Astrocyte (in vitro differentiated cells and primary cell): ENCODE results near the gene RNF144A. TPM values are rescaled to one million over a fixed set of nuclear protein-coding genes. Genes with fewer than 3 reads are reported as not detected.

Experiments used
- DNase-seq: peaks from one replicate; pipeline ENCODE4 v3.0.0-alpha.2; 2010; ENCODE audit warnings: low read depth
- FAIRE-seq: peaks from 2 replicates; lab custom pipeline; 2011; peaks lifted over from hg19 to GRCh38; lab: Jason Lieb, UNC
- H2AFZ ChIP-seq: 2 replicates; pipeline ENCODE4 v1.6.0; 2012; ENCODE audit warnings: low read depth, low read length, inconsistent platforms
- H3K27ac ChIP-seq: 2 replicates; pipeline ENCODE4 v1.5.1; 2011; ENCODE audit warnings: low read depth, low read length, inconsistent platforms
- H3K27me3 ChIP-seq: 2 replicates; pipeline ENCODE4 v1.6.0; 2011; ENCODE audit warnings: low read length, inconsistent platforms; ENCODE audit not compliant: insufficient read depth
- H3K36me3 ChIP-seq: 2 replicates; pipeline ENCODE4 v1.5.1; 2011; ENCODE audit warnings: low read length, inconsistent platforms; ENCODE audit not compliant: insufficient read depth
- H3K4me1 ChIP-seq: 2 replicates; pipeline ENCODE4 v1.5.1; 2011; ENCODE audit warnings: low read length, inconsistent platforms; ENCODE audit not compliant: insufficient read depth
- H3K4me2 ChIP-seq: 2 replicates; pipeline ENCODE4 v1.6.0; 2012; ENCODE audit warnings: low read length, inconsistent platforms
- H3K4me3 ChIP-seq: 2 replicates; pipeline ENCODE4 v1.5.1; 2011; ENCODE audit warnings: low read depth, mild to moderate bottlenecking, low read length, inconsistent platforms; ENCODE audit not compliant: insufficient read depth
- H3K79me2 ChIP-seq: 2 replicates; pipeline ENCODE4 v1.6.0; 2012; ENCODE audit warnings: mild to moderate bottlenecking, low read length, inconsistent platforms; ENCODE audit not compliant: insufficient read depth
- H3K9ac ChIP-seq: 2 replicates; pipeline ENCODE4 v1.6.0; 2012; ENCODE audit warnings: mild to moderate bottlenecking, low read length, inconsistent platforms
- H3K9me3 ChIP-seq: 2 replicates; pipeline ENCODE4 v1.5.1; 2012; ENCODE audit warnings: low read depth, mild to moderate bottlenecking, low read length, inconsistent platforms; ENCODE audit not compliant: insufficient read depth
- H4K20me1 ChIP-seq: 2 replicates; pipeline ENCODE4 v1.6.0; 2012; ENCODE audit warnings: low read length, inconsistent platforms; ENCODE audit not compliant: insufficient read depth
- H3K27ac Mint-ChIP-seq: one replicate; pipeline ENCODE4 v1.8.0; 2021; ENCODE audit warnings: mild to moderate bottlenecking, mixed read lengths; ENCODE audit not compliant: unreplicated experiment
- H3K27me3 Mint-ChIP-seq: one replicate; pipeline ENCODE4 v1.8.0; 2021; ENCODE audit warnings: low read depth, mixed read lengths; ENCODE audit not compliant: unreplicated experiment
- H3K36me3 Mint-ChIP-seq: one replicate; pipeline ENCODE4 v1.8.0; 2021; ENCODE audit warnings: low read depth, mixed read lengths; ENCODE audit not compliant: unreplicated experiment
- H3K4me1 Mint-ChIP-seq: one replicate; pipeline ENCODE4 v1.8.0; 2021; ENCODE audit warnings: low read depth, mixed read lengths; ENCODE audit not compliant: unreplicated experiment
- H3K4me3 Mint-ChIP-seq: one replicate; pipeline ENCODE4 v1.8.0; 2021; ENCODE audit warnings: mild to moderate bottlenecking, moderate library complexity, mixed read lengths; ENCODE audit not compliant: unreplicated experiment
- H3K9me3 Mint-ChIP-seq: one replicate; pipeline ENCODE4 v1.8.0; 2021; ENCODE audit warnings: mild to moderate bottlenecking, mixed read lengths; ENCODE audit not compliant: unreplicated experiment
- CTCF ChIP-seq: IDR thresholded peaks from 2 replicates; pipeline ENCODE4 v1.5.1; 2011; ENCODE audit warnings: low read depth, mild to moderate bottlenecking, inconsistent platforms, low read length, moderate library complexity; ENCODE audit not compliant: insufficient read depth
- EZH2 ChIP-seq: IDR thresholded peaks from 2 replicates; pipeline ENCODE4 v1.6.1; 2012; ENCODE audit warnings: mild to moderate bottlenecking, low read length, inconsistent platforms; ENCODE audit not compliant: insufficient read depth
- total RNA-seq: library from RNA; stranded (reverse); gene quantifications from 2 replicates; pipeline ENCODE4 v1.2.1, GENCODE V29; 2021

RNF144A gene
- total RNA-seq, 1 donor from 2014 or later, result 4.9 TPM

- no peak overlapping the region for H3K4me3 ChIP-seq
- no peaks in the 10 kb centered on the region for H3K79me2 ChIP-seq
- peaks cover 43% of the 10 kb centered on the region for H4K20me1 ChIP-seq
- Mint-ChIP-seq H3K9me3 (peaks cover 2% of the 10 kb centered on the region), H3K4me1 (peaks cover 2% of the 10 kb centered on the region), H3K27ac (no peak overlapping the region), H3K36me3 (peaks cover 1% of the 10 kb centered on the region), H3K4me3 (no peak overlapping the region), H3K27me3 (no peaks in the 10 kb centered on the region)
- TF ChIP-seq CTCF (no peak), EZH2 (no peak)
- peaks cover 5% of the 10 kb centered on the region for H3K4me1 ChIP-seq
- DNase-seq (no peak), FAIRE-seq (no peak)
- H3K9me3 ChIP-seq, result no peaks in the 10 kb centered on the region
- no peaks in the 10 kb centered on the region for H3K27me3 ChIP-seq
- H3K9ac ChIP-seq, result no peak overlapping the region
- H3K27ac ChIP-seq, result no peak overlapping the region
- H2AFZ ChIP-seq, result no peak overlapping the region
- no peak overlapping the region for H3K4me2 ChIP-seq
- H3K36me3 ChIP-seq, result no peaks in the 10 kb centered on the region
Observed at GRCh38 chr2:6932828-6933227, 15.6 kb downstream of the RNF144A start.

GRCh38 chr2:6933911-6934310 lies 16.7 kb downstream of the RNF144A start:
- H3K27ac ChIP-seq, result no peak overlapping the region
- no peak for TF ChIP-seq CTCF
- H4K20me1 ChIP-seq, result peaks cover 35% of the 10 kb centered on the region
- H3K4me2 ChIP-seq, result no peak overlapping the region
- FAIRE-seq (no peak), DNase-seq (no peak)
- H3K79me2 ChIP-seq, result no peaks in the 10 kb centered on the region
- Mint-ChIP-seq H3K27ac (no peak overlapping the region), H3K27me3 (no peaks in the 10 kb centered on the region), H3K4me3 (no peak overlapping the region), H3K9me3 (peaks cover 2% of the 10 kb centered on the region), H3K4me1 (peaks cover 2% of the 10 kb centered on the region), H3K36me3 (no peaks in the 10 kb centered on the region)
- H2AFZ ChIP-seq, result no peak overlapping the region
- H3K9me3 ChIP-seq, result no peaks in the 10 kb centered on the region
- H3K9ac ChIP-seq, result no peak overlapping the region
- no peaks in the 10 kb centered on the region for H3K36me3 ChIP-seq
- H3K4me3 ChIP-seq, result no peak overlapping the region
- peaks cover 5% of the 10 kb centered on the region for H3K4me1 ChIP-seq
- H3K27me3 ChIP-seq, result no peaks in the 10 kb centered on the region

GRCh38 chr2:6934345-6934744 lies 17.1 kb downstream of the RNF144A start:
- Histone ChIP-seq H2AFZ (no peak overlapping the region), H3K36me3 (no peaks in the 10 kb centered on the region), H3K4me3 (no peak overlapping the region), H3K4me2 (no peak overlapping the region), H3K9ac (no peak overlapping the region), H4K20me1 (peaks cover 35% of the 10 kb centered on the region), H3K79me2 (no peaks in the 10 kb centered on the region), H3K9me3 (no peaks in the 10 kb centered on the region), H3K27ac (no peak overlapping the region), H3K27me3 (no peaks in the 10 kb centered on the region), H3K4me1 (peaks cover 1% of the 10 kb centered on the region)
- Mint-ChIP-seq H3K4me1 (no peaks in the 10 kb centered on the region), H3K27me3 (no peaks in the 10 kb centered on the region), H3K27ac (no peak overlapping the region), H3K4me3 (no peak overlapping the region), H3K36me3 (no peaks in the 10 kb centered on the region), H3K9me3 (peaks cover 2% of the 10 kb centered on the region)
- DNase-seq (no peak), FAIRE-seq (no peak)
- no peak for TF ChIP-seq EZH2
- TF ChIP-seq CTCF, result no peak
